GM19455 (cell line): ENCODE measurements around the gene HES4.
"Not testable (repeated sequence)": the region's sequence is repeated elsewhere in the genome, so short reads cannot be mapped to it uniquely, and the experiment has no call there.

Experiments used
- ATAC-seq: cut with Tn5 transposase; IDR thresholded peaks from one replicate; pipeline ENCODE4 v1.9.1; 2021; ENCODE audit not compliant: unreplicated experiment

HES4 gene

DNA sequence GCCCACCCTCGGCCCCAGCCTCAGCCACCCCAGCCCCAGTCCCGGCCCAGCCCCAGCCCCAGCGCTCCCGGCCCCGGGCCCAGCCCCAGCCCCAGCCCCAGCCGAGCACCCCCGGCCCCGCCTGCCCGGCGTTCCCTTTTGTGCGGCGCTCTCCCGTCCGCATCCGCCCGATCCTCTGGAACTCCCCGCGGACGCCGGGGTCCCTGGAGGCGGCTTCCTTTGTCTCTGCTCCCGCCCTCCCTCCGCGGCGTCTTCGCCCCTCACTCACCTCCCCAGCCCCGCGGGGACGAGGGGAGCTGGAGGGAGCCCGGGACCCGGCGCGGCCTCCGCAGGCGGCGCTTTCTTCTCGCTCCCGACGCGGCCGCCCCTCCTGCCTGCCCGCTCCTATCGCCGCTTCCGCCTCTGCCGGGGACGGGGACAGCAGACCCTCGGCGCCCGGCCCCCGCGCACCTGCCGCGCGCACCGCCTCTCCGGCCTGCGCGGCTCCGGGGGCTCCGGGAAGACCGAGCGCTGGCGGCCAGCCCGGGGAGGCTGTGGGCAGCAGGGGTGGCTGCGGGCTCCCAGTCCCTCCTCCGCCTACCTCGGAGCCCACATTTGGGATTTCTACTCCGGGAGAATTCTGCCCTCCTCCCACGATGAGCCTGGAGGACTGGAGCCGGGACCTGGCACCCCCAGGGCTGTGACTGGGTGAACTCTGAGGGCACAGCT is 34.0 kb upstream of the HES4 start:
- ATAC-seq, result no peak

DNA sequence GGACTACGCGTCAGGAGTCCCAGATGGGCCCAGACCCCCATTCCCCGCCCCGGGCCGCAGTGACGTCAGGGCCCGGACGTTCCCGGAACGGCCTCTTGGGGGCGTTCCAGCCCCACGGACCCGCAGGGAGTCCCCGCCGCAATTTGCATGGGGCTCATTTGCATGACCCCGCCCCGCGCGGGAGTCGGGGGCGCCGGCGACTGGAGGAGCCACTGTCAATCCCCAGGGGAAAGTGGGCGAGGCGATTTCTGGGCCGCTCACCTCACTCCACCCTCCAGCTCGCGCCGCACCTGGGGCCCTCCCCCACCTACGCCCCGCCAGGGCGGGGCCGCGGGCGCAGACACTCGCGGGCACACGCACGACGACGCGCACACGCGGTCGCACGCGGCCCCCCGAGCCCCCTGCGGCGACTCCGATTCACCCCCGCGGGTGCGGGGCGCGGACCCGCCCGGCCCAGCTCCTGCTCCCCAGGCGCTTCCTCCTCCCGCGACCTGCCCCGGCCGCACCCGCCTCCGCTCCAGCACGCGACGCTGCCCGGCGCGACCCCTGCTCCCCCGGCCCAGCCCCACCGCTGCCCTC is 33.2 kb upstream of the HES4 start:
- peak; percentile 82 for ATAC-seq

DNA sequence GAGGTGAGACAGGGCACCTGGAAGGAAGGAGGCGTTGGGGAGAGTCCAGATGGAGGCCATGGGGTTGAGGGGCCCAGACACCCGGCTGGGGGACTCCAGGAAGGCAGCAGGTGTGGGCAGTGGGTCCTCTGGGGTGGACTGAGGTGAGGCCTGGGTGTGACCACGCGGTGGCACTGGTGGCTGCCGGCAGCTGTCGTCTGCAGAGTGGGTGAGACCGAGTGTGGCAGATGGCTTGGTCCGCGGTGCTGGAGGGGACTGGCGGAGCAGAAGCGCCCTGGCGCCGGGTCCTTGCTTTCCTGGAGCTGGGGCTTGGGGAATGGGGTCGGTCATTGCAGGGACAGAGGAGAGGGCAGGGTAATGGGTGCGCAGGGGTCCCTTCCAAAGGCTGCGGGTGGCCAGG is 32.5 kb upstream of the HES4 start:
- ATAC-seq, result no peak

DNA sequence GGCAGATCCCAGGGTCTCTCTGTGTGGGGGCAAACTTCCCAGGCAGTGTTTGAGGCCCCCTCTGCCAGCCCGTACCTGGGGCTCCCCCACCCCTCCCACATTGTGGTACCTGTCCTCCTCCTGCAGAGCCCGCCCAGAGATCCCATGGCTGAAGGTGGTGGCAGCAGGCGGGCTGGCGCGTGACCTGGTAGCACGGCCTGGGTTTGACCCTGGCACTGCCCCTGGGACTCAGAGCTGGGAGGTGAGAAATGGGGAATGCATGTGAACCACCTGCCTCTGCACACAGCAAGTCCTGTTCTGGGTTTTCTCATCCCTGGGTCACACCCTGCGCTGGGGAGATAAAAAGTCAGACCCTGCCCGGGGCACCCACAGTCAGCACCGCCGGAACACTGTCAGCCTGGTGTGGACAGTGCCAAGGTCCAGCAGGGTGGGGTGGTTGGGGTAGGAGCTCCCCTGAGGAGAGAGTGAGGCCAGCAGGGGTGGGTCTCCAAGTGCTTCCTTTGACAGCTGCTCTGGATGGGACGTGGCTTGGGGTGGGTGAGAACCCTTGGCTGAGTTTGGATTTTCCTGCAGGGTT is 31.9 kb upstream of the HES4 start:
- no peak for ATAC-seq

DNA sequence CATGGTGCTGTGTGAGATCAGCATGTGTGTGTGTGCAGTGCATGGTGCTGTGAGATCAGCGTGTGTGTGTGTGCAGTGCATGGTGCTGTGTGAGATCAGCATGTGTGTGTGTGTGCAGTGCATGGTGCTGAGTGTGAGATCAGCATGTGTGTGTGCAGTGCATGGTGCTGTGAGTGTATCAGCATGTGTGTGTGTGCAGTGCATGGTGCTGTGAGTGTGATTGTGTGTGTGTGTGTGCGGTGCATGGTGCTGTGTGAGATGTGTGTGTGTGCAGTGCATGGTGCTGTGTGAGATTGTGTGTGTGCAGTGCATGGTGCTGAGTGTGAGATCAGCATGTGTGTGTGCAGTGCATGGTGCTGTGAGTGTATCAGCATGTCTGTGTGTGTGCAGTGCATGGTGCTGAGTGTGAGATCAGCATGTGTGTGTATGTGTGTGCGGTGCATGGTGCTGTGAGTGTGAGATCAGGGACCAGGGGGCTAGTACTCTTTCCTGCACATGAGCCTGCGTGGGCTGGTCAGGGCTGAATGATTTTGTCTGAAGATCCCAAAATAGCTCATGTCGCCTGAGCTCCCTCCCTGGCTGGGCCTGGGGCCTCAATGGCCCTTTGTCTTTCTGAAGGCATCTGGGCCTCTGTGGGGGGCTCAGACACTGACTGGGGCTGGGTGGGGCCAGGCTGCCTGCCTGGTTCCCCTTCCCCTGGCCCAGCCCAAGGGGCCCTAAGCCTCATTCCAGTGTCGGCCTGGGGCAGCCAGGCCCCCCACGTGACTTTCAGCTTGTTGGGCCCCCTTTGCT is 31.2 kb upstream of the HES4 start:
- ATAC-seq, result not testable (repeated sequence)

DNA sequence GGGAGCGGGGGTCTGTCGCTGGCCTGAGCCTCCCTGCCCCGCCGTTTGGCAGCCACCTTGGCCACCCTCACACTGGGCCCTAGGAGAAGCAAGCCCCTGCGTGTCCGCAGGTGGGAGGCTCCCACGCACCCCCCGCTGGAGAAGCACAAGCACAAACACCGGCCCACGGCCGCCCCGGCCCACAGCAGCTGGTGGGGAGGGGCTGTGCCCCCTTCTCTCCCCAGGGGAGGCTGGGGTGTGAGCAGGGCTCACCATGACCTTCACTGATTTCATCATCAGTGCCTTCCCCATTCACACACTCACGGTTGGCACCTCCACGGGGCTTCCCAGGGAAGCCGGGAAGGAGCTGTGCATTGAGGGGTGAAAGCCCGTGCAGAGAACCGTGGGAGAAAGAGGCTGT is 27.9 kb upstream of the HES4 start:
- no peak for ATAC-seq

DNA sequence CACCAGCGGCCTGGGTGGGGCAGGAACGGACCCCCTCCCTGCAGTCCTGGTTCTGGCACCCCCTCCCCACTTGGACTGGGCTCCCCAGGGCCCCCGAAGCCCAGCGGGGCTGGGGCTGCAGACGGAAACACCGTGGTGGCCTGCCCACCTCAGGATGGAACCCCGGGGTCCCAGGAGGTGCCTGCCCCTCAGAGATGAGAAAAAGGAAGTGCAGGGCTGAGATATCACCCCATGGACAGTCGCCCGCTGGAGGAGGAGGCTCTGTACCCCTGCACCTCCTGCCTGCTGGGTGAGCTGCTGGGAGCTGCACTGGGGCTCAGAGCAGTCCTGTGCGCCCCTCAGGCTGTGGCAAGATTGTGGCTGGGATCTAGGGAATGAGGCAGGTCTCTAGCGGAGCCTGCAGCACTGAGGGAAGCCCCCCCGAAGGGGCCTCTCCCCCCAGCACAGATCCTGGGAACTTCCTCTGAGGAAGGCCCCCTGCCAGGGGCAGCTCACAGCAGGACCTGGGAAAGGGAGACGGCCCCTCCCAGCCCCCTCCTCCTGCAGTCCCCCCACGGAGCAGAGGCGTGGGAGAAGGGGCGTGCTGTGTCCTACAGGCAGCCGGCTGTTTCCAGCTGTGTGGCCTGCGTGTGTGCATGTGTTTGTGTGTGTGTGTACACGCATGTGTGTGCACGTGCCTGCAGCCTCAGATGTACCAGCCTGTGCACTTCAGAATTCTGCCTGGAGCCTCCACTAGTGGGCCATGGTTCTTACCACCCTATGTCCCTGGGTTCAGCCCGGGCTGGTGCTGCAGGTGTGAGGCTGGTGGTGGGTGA is 26.9 kb upstream of the HES4 start:
- no peak for ATAC-seq

DNA sequence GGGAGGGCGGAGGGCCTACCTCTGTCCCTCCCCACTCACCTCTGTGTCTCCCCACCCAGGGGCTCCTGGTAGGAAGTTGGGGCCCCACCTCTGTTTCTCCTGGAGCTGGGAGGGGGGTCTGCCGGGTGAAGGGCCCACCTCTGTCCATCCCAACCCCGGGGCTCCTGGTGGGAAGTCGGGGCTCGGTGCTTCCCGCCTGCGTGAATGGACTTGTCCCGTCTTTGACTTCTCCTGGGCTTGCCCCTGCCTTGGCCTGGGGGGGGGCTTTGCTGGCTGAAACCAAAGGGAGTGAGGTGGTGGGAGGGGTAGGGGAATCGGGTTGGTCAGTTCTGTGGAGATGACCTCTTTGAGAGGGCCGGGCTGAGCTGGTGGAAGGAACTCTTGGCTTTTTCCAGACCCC is 25.8 kb upstream of the HES4 start:
- ATAC-seq, result no peak

DNA sequence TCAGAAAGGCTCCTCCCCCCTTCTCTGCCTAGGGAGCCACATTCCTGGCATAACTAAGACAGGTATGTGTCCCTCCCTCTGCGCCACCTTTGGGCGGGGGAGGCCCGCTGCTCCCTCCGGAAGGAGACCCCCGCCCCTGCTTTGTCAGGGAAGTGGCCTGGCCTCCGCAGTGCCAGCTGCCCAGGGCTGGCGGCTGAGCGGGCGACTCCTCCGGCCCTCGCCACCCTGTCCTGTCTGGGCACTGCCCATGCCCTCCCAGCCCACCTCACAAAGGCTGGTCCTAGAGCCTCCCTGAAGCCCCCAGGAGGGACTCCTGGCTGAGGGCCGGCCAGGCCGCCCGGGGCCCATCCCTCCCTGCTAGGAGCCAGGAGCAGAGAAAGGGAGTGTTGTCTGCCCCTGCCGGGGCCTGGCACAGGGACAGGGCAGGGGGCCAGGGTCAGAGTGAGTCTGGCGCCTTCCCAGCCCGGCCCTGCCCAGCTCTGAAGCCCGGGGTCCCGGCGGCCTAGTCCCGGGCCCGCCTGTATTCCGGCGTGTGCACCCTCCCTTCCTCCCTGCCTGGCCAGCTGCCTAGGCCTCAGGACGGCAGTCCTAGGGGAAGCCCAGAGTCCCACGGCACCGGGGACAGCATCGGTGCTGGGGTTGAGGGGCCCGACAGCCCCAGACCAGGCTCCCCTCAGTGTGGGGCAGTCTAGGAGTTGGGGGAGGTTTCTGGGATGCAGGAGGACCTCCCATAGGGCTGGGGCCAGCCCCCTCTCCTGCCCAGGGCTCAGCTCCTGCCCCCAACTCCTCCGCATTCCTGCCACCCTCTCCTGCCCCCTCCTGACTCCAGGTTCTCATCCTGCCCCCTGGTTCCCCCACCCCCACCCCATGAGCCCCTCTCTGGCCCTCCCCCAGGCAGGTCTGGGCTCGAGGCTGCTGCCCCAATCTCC is 25.1 kb upstream of the HES4 start:
- ATAC-seq, result no peak

DNA sequence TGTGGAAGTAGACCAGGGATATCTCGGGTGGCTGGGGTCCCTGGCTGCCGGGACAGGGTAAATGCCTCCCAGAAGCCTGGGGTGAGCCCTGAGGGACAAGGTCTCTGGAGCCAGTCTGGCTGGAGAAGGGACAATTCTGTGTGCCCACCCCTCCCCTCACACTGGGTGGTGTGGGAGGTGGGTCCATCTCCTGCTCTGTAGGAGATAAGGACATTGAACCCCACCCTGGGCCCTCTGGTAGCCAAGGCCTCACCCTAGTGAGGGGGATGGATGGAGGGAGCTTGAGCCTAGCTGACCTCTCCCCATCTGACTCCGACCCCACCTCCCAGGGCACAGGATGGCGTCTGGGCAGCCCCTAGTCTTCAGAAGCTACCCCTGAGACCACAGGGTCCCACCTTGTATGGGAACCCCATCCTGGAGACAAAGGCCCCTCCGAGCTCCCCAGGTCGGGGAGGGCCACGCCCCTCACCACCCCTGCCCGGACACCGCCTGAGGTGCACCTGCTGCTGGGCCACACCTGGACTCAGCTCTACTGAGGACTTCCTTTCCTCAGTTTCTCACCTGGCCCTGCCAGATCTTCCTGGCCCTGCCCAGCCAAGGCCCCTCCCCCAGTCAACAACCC is 24.4 kb upstream of the HES4 start:
- ATAC-seq, result no peak

DNA sequence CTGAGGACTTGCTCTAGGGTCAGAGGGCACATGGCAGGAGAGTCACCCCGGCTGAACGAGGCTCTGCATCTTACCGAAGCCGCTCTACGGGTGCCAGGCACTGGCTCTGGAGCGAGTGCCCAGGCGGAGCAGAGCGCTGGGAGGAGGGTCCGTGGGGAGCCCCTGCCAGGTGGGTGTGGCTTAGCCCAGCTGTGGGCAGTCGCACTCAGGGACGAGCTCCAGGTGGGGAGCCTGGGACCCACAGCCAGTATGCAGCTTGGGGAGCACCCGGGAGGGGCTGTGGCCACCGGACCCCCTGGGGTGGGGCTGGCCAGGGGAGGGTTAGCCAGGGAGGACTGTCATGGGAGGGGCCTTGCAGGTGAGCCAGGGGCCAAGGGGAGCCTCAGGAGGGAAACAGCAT is 23.8 kb upstream of the HES4 start:
- no peak for ATAC-seq

DNA sequence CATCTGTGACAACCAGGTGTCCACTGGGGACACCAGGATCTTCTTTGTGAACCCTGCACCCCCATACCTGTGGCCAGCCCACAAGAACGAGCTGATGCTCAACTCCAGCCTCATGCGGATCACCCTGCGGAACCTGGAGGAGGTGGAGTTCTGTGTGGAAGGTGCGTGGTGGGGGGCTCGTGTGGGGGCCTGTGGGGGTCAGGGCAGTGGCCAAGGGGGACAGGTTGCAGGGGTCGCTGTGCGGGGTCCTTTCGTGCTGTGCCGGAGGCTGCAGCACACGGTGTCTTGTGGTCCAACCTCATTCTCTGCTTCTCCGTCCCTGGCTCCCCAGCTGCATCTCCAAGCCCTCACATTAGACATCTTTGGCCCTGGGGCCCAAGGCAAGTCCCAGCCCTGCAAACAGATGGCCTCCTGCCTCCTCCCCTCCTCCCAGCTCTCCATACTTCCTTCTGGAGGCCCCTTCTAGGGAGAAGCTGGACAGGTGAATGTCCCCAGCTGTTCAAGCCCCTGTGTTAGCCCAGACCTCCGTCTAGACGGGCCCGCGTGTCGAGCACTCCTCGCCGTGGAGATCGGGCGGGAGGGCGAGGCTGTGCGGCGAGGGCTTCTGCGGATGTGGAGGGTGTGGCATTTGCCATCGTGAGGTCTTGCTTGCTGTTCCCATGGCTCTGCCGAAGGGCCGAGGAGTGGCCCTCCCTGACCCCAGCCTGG is 22.6 kb upstream of the HES4 start:
- no peak for ATAC-seq

DNA sequence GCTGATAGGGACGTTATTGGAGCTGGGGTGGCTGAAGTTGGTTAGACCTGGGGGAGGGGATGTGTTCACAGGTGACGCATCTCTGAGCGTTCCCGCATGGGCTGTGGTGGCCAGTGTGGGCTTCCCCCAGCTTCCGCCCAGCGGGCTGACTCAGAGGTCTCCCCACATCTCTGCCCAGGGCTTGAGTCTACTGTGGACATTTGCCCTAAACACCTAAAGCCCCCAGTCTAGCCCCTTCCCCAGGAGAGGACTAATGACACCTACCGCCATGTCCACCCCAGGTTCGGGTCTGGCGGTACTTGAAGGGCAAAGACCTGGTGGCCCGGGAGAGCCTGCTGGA is 22.0 kb upstream of the HES4 start:
- no peak for ATAC-seq

DNA sequence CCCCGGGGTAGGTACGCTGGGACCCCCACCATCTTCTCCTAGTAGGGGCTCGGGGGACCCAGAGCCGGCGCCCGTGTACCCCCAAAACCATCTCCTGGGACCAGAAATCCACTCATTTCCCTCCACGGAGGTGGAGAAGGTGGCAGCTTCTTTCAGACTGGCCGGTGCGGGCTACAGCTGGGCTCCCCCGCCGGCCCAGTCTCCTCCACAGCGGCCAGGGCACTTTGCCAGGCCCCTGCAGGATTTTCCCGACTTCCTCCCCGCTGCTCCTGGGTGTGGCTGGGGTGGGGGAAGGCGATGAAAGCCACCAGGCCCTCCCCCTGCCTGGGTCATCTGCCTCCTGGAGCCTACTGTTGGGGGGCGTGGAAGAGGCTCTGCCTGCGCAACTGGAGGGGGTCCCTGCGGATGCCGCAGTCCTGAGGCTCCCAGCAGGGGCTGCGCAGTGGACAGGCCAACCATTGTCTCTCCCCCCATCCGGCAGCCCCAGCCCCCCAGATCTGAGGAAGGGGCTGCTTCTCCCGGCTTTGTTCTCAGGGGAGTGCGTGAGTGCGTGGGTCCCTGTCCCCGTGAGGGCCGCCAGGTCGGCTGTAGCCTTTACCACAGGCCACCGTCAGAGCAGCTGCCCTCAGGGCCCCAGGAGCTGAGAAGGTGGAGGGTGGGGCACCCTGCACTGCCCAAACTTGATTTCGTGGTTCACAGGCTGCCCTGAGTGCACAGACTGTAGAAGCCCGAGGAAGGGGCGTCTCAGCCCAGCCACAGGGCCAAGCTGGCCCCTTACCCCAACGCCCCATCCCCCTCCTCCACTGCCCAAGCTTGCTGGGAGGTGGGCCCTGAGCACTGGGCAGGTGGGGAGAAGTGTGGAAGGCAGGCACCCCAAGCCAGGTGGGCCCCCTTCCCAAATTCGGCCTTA is 21.4 kb upstream of the HES4 start:
- no peak for ATAC-seq

DNA sequence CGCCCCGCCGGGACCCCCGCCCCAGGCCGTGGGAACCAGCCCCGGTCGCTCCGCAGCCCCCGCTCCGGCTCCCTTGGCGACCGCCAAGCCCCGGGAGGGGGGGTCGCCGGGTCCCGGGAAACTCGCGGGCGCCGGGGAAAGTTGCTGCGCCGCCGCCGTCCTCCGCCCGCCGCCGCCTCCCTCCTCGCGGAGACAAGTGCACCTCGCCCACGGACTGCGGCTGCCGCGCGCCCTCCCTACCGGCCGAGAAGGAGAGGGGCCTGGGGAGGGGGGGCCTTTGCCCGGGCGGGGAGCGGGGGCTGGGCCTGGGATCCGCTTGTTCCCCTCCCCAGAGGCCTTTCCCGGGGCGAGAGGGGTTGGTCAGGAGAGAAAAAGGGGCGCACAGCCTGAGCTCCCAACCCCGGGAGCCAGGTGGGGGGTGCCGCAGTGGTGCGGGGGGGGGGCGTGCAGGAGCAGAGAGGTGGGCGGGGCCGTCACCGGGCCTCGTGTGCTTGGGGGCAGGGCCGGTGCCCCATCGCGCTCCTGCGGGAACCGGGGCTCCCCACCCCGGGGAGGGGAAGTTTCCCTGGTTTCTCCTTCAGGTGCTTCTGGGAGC is 20.6 kb upstream of the HES4 start:
- peak; percentile 13 for ATAC-seq

DNA sequence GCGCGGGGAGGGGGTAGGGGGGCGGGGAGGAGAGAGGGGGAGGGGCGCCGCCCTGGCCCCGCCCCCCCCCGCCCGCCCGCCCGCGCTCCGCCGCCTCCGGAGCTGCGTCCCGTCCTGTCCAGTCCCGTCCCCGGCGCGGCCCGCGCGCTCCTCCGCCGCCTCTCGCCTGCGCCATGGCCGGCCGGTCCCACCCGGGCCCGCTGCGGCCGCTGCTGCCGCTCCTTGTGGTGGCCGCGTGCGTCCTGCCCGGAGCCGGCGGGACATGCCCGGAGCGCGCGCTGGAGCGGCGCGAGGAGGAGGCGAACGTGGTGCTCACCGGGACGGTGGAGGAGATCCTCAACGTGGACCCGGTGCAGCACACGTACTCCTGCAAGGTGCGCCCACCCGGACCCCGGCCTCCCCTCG is 20.1 kb upstream of the HES4 start, which contains the start of gene AGRN:
AGRN (plus strand) TSS at position 121 of the 405 bp plus-strand sequence; CDS start at position 174, 53 bp downstream.
- peak; percentile 31 for ATAC-seq
